GM10248 (cell line): Measurements from ENCODE around the gene CAMKMT.
A peak's percentile ranks its signal among the peaks of the same experiment; 100 is the strongest.

Experiments
- CTCF ChIA-PET: fragments of 300-600 bp; sonication (Branson Sonifier 250); formaldehyde crosslinking; extraction: SDS; loops from one replicate; lab custom pipeline; 2021; ENCODE audit warnings: antibody characterized with exemption; lab: Yijun Ruan, JAX
- POLR2A ChIA-PET: fragments of 350-650 bp; sonication (Branson Sonifier 250); formaldehyde crosslinking; extraction: SDS; loops from one replicate; lab custom pipeline; 2020; ENCODE audit warnings: antibody characterized with exemption; lab: Yijun Ruan, JAX
- DNase-seq: peaks from one replicate; pipeline ENCODE4 v3.0.0; 2012; ENCODE audit errors: extremely low spot score
- TF ChIP-seq, protein P1 (sequence below): IDR thresholded peaks from 2 replicates; pipeline ENCODE4 v1.5.1; 2012; ENCODE audit warnings: mild to moderate bottlenecking, low read depth; ENCODE audit errors: extremely low read depth, missing control alignments, control extremely low read depth

CAMKMT gene

GRCh38 chr2:44799754-44800153 lies 438.0 kb downstream of the CAMKMT start:
- POLR2A ChIA-PET: no interaction called here
- DNase-seq: no peak
- CTCF ChIA-PET: interaction anchor here (1.5 kb wide), 1 partner anchor 155 kb away, joined by 3 read pairs; no protein-coding TSS in a partner anchor
- TF ChIP-seq, protein P1, sequence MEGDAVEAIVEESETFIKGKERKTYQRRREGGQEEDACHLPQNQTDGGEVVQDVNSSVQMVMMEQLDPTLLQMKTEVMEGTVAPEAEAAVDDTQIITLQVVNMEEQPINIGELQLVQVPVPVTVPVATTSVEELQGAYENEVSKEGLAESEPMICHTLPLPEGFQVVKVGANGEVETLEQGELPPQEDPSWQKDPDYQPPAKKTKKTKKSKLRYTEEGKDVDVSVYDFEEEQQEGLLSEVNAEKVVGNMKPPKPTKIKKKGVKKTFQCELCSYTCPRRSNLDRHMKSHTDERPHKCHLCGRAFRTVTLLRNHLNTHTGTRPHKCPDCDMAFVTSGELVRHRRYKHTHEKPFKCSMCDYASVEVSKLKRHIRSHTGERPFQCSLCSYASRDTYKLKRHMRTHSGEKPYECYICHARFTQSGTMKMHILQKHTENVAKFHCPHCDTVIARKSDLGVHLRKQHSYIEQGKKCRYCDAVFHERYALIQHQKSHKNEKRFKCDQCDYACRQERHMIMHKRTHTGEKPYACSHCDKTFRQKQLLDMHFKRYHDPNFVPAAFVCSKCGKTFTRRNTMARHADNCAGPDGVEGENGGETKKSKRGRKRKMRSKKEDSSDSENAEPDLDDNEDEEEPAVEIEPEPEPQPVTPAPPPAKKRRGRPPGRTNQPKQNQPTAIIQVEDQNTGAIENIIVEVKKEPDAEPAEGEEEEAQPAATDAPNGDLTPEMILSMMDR: no peak

DNA sequence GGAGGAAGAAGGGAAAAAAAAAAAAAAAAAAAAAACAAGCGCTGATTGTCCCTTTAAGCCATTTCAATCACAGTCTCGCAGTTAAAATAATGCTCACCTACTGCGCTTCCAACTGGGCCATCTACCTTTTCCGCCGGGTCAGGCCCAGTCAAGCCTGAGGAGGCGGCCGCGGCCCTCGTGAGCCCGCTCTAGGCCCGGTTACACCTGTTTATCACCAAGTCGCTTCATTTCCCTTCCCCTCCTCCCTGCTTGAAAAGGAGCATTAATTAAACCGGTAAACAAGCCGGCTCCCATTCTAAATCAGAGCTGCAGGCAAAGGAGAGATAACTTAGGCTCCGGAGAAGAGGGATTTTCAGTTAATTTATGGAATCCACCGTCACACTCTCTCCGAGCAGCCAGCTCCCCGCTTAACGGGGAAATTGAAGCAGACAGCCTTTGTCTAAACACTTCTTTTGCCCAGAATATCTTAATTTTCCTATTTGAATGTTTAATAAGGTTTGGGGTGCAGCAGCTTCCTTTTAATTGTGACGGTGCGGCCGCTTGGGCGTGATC lies 439.6 kb downstream of the CAMKMT start:
- POLR2A ChIA-PET: no interaction called here
- TF ChIP-seq, protein P1: no peak
- CTCF ChIA-PET: interaction anchor here (1.3 to 2.2 kb wide), 3 partner anchors 153 to 322 kb away, joined by 3 to 7 read pairs (median 6); no protein-coding TSS in a partner anchor
- DNase-seq: no peak

DNA sequence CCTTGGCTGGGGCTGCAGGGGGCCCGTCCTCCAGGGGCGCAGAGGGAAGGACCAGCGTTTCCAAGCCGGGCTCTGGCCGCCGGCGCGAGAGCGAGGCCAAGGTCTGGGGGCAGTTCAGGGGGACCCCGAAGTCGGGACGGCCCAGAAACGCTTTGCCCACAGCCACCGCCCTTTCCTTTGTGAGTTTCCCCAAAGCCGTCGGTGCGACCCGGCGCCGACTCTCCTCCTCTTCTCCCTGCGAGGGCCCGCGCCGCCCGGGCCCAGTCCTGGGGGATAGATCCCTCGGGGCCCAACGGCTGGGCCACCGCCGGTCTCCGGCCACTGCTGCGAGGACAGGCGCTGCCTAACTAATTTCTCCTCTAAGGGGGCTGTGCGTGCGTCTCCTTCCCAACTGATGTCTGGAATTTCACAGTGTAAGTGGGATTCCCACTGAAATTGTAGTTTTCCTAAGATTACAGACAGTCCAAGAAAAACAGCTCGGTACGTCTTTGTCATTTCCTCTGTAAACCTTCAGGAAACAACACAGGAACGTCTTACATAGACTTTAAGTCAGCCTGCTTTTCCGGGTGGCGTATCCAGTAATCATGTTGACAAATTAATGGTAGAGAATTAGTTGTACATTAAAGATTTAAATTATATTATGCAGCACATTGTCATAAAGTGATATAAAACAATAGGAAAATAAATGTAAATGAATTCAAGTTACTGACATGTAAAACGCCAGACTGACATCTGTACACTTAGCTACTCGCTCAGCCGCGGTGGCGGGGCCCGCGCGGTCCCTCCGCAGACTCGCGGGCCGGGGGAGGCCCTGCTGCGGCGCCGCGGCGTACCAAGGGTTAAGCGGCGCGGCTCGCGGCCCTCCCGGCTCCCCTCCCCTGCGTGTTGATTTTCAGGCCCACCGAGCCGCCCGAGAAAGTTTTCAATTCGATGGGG lies 440.4 kb downstream of the CAMKMT start:
- TF ChIP-seq, protein P1: no peak
- ChIA-PET POLR2A (no interaction called here), CTCF (interaction anchor here (0.9 to 2.2 kb wide), 3 partner anchors 46 to 242 kb away, joined by 3 to 7 read pairs (median 3); no protein-coding TSS in a partner anchor)
- peak; percentile 29 for DNase-seq

GRCh38 chr2:44802777-44803424 lies 441.2 kb downstream of the CAMKMT start:
- TF ChIP-seq, protein P1: no peak
- CTCF ChIA-PET: interaction anchor here (0.9 to 2.2 kb wide), 5 partner anchors 27 to 323 kb away, joined by 3 to 7 read pairs (median 3); no protein-coding TSS in a partner anchor
- POLR2A ChIA-PET: no interaction called here
- no peak for DNase-seq

DNA sequence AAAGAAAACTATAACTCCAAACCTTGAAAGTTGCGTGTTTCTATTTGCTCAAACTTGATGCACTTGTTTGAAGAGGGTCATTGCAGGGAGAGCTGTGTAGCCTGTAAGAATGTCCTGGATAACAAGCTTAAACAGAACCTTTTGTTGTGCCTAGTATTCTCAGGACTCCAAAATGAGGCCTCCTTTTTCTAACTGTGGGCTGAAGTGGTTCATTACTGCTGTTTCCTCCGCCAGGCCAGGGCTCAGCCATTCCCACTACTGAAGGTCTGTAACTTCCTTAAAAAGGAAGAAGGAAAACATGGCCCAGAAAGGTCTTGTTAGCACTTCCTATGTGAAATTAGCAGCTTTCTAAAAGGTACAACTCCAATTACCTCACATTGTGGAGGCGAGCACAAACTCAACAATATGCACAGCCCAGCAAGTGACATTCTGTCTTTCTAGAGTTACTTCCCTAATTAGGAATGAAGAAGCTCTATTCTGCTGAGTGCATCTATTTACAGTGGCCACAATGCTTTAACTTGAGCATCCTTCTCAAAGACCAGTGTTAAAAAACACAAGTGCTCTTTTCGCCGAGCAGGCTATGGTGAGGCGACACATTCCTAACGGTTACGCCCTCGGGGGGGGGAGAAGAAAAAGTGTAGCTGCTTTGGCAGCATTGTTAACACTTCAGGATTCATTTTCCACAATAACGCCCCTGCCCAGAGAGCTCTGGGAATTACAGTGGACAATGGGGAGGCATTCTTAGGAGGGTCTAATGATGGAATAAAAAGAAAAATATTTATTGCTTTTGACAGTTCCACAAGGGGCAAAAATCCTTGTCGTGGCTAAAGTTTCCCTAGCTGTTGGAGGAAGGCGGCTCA lies 442.9 kb downstream of the CAMKMT start:
- no peak for DNase-seq
- ChIA-PET CTCF (interaction anchor here (0.9 to 1.9 kb wide), 3 partner anchors 29 to 760 kb away, joined by 3 to 7 read pairs (median 3); no protein-coding TSS in a partner anchor), POLR2A (no interaction called here)
- TF ChIP-seq, protein P1: no peak
